GM12878 (cell line): ENCODE data around the gene ARHGAP22. TPM values are rescaled to one million over a fixed set of nuclear protein-coding genes. Genes with fewer than 3 reads are reported as not detected.

Source experiments
- ATAC-seq: fragments of 200-7000 bp; cut with Tn5 transposase; 3 replicates; pipeline ENCODE4 v1.9.1; 2020; ENCODE audit warnings: mild to moderate bottlenecking, moderate library complexity
- BruUV-seq: library from RNA; stranded (reverse); fragments of 400-500 nt; replicated peaks from 2 replicates; lab custom pipeline; 2021; lab: Mats Ljungman, UMichigan
- CTCF ChIA-PET: fragments of 300-600 bp; sonication (Branson Sonifier 250); formaldehyde crosslinking; extraction: SDS; loops from one replicate; lab custom pipeline; 2021; ENCODE audit warnings: inconsistent platforms; lab: Yijun Ruan, JAX
- POLR2A ChIA-PET: fragments of 350-600 bp; formaldehyde crosslinking; extraction: SDS; loops from one replicate; lab custom pipeline; 2021; ENCODE audit warnings: inconsistent platforms; lab: Charles Lee
- RAD21 ChIA-PET: fragments of 300-600 bp; sonication (Branson Sonifier 250); formaldehyde crosslinking; loops from one replicate; lab custom pipeline; 2023; ENCODE audit warnings: antibody characterized with exemption; ENCODE audit not compliant: unreplicated experiment; lab: Charles Lee
- SMC1A ChIA-PET: fragments of 300-600 bp; sonication (Branson Sonifier 250); formaldehyde crosslinking; loops from one replicate; lab custom pipeline; 2023; ENCODE audit not compliant: unreplicated experiment, uncharacterized antibody; lab: Charles Lee
- DNase-seq: peaks from one replicate; pipeline ENCODE4 v3.0.0-alpha.2; 2011; ENCODE audit warnings: low read depth, low spot score
- FAIRE-seq: peaks from 3 replicates; lab custom pipeline; 2011; peaks lifted over from hg19 to GRCh38; lab: Jason Lieb, UNC
- H2AFZ ChIP-seq: 2 replicates; pipeline ENCODE4 v1.6.0; 2011; ENCODE audit warnings: low read depth, low read length, control low read depth; ENCODE audit not compliant: control insufficient read depth
- H3K27ac ChIP-seq: 2 replicates; pipeline ENCODE4 v1.5.1; 2011; ENCODE audit warnings: control low read depth; ENCODE audit not compliant: control insufficient read depth, insufficient read depth
- H3K27me3 ChIP-seq, 2 experiments: replicated peaks in 1 of 2; 2 replicates each; pipeline versions ENCODE4 v1.6.0 to v1.6.1; 2011; ENCODE audit warnings: low read length in 1 of 2; ENCODE audit not compliant: control insufficient read depth in 2 of 2, insufficient read depth in 2 of 2
- H3K36me3 ChIP-seq, 2 experiments: 2 replicates each; pipeline ENCODE4 v1.5.1; 2011; ENCODE audit warnings: low read length in 1 of 2; ENCODE audit not compliant: control insufficient read depth in 2 of 2, insufficient read depth in 2 of 2
- H3K4me1 ChIP-seq: 2 replicates; pipeline ENCODE4 v1.6.1; 2011; ENCODE audit warnings: mild to moderate bottlenecking, low read length, moderate library complexity, mixed read lengths; ENCODE audit not compliant: control insufficient read depth, insufficient read depth
- H3K4me2 ChIP-seq: 2 replicates; pipeline ENCODE4 v1.6.0; 2011; ENCODE audit warnings: control low read depth; ENCODE audit not compliant: control insufficient read depth, insufficient read depth
- H3K4me3 ChIP-seq: fragments of 200-600 bp; sonication (generic); 2 replicates; pipeline ENCODE4 v1.5.1; 2016
- H3K79me2 ChIP-seq: 2 replicates; pipeline ENCODE4 v1.6.0; 2011; ENCODE audit warnings: low read length; ENCODE audit not compliant: control insufficient read depth, insufficient read depth
- H3K9ac ChIP-seq: 2 replicates; pipeline ENCODE4 v1.8.0; 2011; ENCODE audit warnings: low read length, control low read depth, mixed read lengths; ENCODE audit not compliant: control insufficient read depth, insufficient read depth
- H3K9me3 ChIP-seq: replicated peaks from 3 replicates; pipeline ENCODE4 v1.5.1; 2011; ENCODE audit warnings: mild to moderate bottlenecking, low read length; ENCODE audit not compliant: control insufficient read depth, insufficient read depth
- H4K20me1 ChIP-seq: 2 replicates; pipeline ENCODE4 v1.6.0; 2011; ENCODE audit not compliant: control insufficient read depth, insufficient read depth
- CBX3 ChIP-seq: fragments of 200-600 bp; sonication (generic); IDR thresholded peaks from 2 replicates; pipeline ENCODE4 v1.6.1; 2016; ENCODE audit warnings: low read depth, borderline replicate concordance
- DPF2 ChIP-seq: fragments of 450-650 bp; IDR thresholded peaks from 2 replicates; pipeline ENCODE4 v1.6.1; 2017; ENCODE audit warnings: mild to moderate bottlenecking
- ETV6 ChIP-seq, 2 experiments: fragments of 450-650 bp in 1 of 2; IDR thresholded peaks in 1 of 2; conservative IDR thresholded peaks in 1 of 2; 2 replicates each; pipeline ENCODE4 v1.6.1; 2014; ENCODE audit warnings: antibody characterized with exemption in 1 of 2, borderline replicate concordance in 1 of 2, low read depth in 1 of 2, mild to moderate bottlenecking in 1 of 2, moderate library complexity in 1 of 2
- FOS ChIP-seq: IDR thresholded peaks from 3 replicates; pipeline ENCODE4 v1.6.1; 2011; ENCODE audit warnings: borderline replicate concordance; ENCODE audit not compliant: insufficient read length; ENCODE audit errors: extremely low read depth
- NFYB ChIP-seq: IDR thresholded peaks from 2 replicates; pipeline ENCODE4 v1.6.1; 2011; ENCODE audit warnings: low read depth, mild to moderate bottlenecking, low read length, improper control_type of control experiment, moderate library complexity; ENCODE audit not compliant: insufficient read depth
- PAX5 ChIP-seq: IDR thresholded peaks from 2 replicates; pipeline ENCODE4 v1.6.1; 2011; ENCODE audit warnings: low read depth, low read length, borderline replicate concordance
- POU2F2 ChIP-seq: IDR thresholded peaks from 3 replicates; pipeline ENCODE4 v1.6.1; 2011; ENCODE audit warnings: low read depth, mild to moderate bottlenecking, low read length, borderline replicate concordance
- RB1 ChIP-seq: fragments of 450-650 bp; formaldehyde crosslinking; IDR thresholded peaks from 2 replicates; pipeline ENCODE4 v1.6.1; 2017; ENCODE audit warnings: mild to moderate bottlenecking, borderline replicate concordance
- SPI1 ChIP-seq: IDR thresholded peaks from 2 replicates; pipeline ENCODE4 v1.6.1; 2011; ENCODE audit warnings: low read depth, mild to moderate bottlenecking, low read length, moderate library complexity, borderline replicate concordance; ENCODE audit not compliant: insufficient read depth
- STAT1 ChIP-seq: fragments of 450-650 bp; conservative IDR thresholded peaks from 2 replicates; pipeline ENCODE4 v1.6.1; 2014; ENCODE audit warnings: antibody characterized with exemption, mild to moderate bottlenecking
- STAT3 ChIP-seq: IDR thresholded peaks from 2 replicates; pipeline ENCODE4 v1.6.1; 2011; ENCODE audit warnings: low read depth, low read length, improper control_type of control experiment
- ZNF24 ChIP-seq: fragments of 450-650 bp; IDR thresholded peaks from 2 replicates; pipeline ENCODE4 v1.6.1; 2017; ENCODE audit warnings: antibody characterized with exemption, mild to moderate bottlenecking
- WGBS: methylation state at CpG from one replicate; pipeline ENCODE4 v1.1.6; 2016; ENCODE audit warnings: low lambda C conversion rate; ENCODE audit not compliant: insufficient replicate concordance, insufficient coverage; ENCODE audit errors: missing lambda C conversion rate; 5-methylcytosine and 5-hydroxymethylcytosine counted together
- in situ Hi-C: fragments of 300-500 bp; cut with MboI; formaldehyde crosslinking; loops from 9 replicates; pipeline ENCODE4 v1.14.3; 2018; ENCODE audit warnings: mixed read lengths
- intact Hi-C: fragments of 100-400 bp; cut with micrococcal nuclease; formaldehyde crosslinking; loops from one replicate; pipeline ENCODE4 v1.14.2; 2022; ENCODE audit not compliant: unreplicated experiment
- polyA plus RNA-seq, 11 experiments: library from polyadenylated mRNA; depleted of rRNA in 4 of 11; unstranded in 6 of 11; stranded (reverse) in 5 of 11; fragments of >200 nt; fragmentation: Nextera tagmentation in 4 of 11; fragmentation: Illumina TruSeq in 1 of 11; extraction: Ambion mirVana in 4 of 11; extraction: Trizol in 1 of 11; gene quantifications; 1 replicate in 1 of 11; 2 replicates in 10 of 11; pipeline versions ENCODE4 v1.2.1 to v1.2.3, GENCODE V29; 2011 to 2016; ENCODE audit warnings: inconsistent platforms in 2 of 11, missing spikeins in 2 of 11, low read depth in 1 of 11
- total RNA-seq, 4 experiments: library from RNA; depleted of rRNA in 3 of 4; stranded (reverse); fragments of >200 nt in 3 of 4; fragmentation: Illumina TruSeq in 1 of 4; extraction: Trizol in 1 of 4; gene quantifications; 2 replicates each; pipeline versions ENCODE4 v1.2.1 to v1.2.3, GENCODE V29; 2013 to 2021
- TF ChIP-seq, protein P1 (sequence below): fragments of 450-650 bp; IDR thresholded peaks from 2 replicates; pipeline ENCODE4 v1.6.1; 2016; ENCODE audit warnings: mild to moderate bottlenecking
- TF ChIP-seq, protein P2 (sequence below): IDR thresholded peaks from 2 replicates; pipeline ENCODE4 v1.6.1; 2012; ENCODE audit warnings: low read depth, low read length, improper control_type of control experiment
- TF ChIP-seq, protein P3 (sequence below): fragments of 450-650 bp; IDR thresholded peaks from 2 replicates; pipeline ENCODE4 v1.6.1; 2017; ENCODE audit warnings: mild to moderate bottlenecking
- TF ChIP-seq, protein P4 (sequence below): fragments of 450-650 bp; IDR thresholded peaks from 2 replicates; pipeline ENCODE4 v1.6.1; 2017; ENCODE audit warnings: antibody characterized with exemption, mild to moderate bottlenecking, moderate library complexity

The ARHGAP22 gene
- total and polyA plus RNA-seq, 10 of the 15 experiments (the other 5 are each of a cell fraction or from before 2014, with no cell fraction given): 0.07 to 0.61 (median 0.18) TPM; not detected in 5

DNA sequence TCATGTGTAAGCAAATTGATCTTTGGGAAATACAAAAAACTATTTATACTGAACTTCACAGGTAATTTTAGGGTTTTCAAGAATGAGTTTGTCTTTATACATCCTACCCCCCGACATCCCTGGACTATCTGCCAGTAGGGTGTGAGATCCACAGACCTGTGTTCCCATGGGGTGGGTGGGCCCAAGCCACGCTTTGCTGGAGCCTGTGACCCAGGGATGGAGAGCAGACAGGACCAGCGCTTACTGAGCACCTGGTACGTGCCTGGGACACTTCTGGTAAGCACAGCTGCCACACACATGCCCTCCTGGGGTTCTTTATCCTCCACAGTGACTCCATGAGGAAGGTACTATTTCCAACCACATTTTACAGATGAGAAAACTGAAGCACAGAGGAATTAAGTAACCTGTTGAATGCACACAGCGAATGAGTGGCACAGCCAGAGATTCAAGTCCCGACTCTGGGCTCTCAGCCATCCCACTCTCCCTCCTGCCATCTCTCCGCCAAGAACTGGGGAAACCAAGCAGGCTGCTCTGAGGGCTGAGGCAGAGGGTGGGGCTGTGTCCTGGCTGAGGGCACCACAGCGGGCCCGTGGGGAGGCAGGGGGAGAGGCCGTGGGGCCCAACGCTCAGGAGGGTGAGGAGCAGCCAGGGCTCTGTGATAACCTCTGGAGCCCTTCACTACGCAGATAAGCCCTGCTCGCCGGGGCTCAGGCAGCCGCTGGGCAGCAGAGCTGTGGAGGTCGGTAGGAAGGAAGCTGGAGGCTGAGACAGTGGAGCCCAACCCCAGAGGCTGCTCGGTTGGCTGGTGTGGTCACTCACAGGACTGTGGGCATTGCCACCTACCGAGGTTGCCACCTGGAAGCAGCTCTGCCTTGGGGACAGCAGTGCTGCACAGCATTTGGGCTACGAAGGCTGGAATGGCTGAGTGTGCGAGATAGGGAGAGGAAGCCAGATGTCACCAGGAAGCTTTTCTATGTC is 124.2 kb downstream of the ARHGAP22 start:
- ChIA-PET POLR2A (no interaction called here), SMC1A (interaction anchor here (1.1 kb wide), 1 partner anchor 10 kb away, joined by 4 read pairs; no protein-coding TSS in a partner anchor), CTCF (no interaction called here), RAD21 (no interaction called here)
- Histone ChIP-seq H3K9me3 (no peaks in the 10 kb centered on the region), H3K27ac (no peak overlapping the region), H2AFZ (no peak overlapping the region), H3K4me3 (no peak overlapping the region), H3K27me3 (no peaks in the 10 kb centered on the region; a peak in 2 of 4 replicates), H3K4me1 (no peaks in the 10 kb centered on the region), H3K79me2 (no peaks in the 10 kb centered on the region), H3K4me2 (no peak overlapping the region), H3K9ac (no peak overlapping the region), H4K20me1 (no peaks in the 10 kb centered on the region), H3K36me3 (no peaks in the 10 kb centered on the region)
- ATAC-seq: no peak
- FAIRE-seq: no peak
- no TSS peak for BruUV-seq
- intact Hi-C loops: loop anchor here (5.0 kb wide), 1 partner anchor 47 kb away; no protein-coding TSS in a partner anchor
- 20% methylated on average over 20 of the region's 20 CpGs for WGBS
- no peak for DNase-seq
- in situ Hi-C loops: no loop called here
- TF ChIP-seq ZNF24: no peak
- TF ChIP-seq NFYB: no peak
- no peak for TF ChIP-seq DPF2
- TF ChIP-seq, protein P1, sequence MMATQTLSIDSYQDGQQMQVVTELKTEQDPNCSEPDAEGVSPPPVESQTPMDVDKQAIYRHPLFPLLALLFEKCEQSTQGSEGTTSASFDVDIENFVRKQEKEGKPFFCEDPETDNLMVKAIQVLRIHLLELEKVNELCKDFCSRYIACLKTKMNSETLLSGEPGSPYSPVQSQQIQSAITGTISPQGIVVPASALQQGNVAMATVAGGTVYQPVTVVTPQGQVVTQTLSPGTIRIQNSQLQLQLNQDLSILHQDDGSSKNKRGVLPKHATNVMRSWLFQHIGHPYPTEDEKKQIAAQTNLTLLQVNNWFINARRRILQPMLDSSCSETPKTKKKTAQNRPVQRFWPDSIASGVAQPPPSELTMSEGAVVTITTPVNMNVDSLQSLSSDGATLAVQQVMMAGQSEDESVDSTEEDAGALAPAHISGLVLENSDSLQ: no peak
- TF ChIP-seq SPI1: no peak
- TF ChIP-seq POU2F2: no peak
- TF ChIP-seq ETV6 (conservative IDR thresholded peaks at IDR 0.05 in 1 of 2, IDR thresholded peaks at IDR 0.05 in 1 of 2; ENCODE audit: borderline replicate concordance in 1 of 2, low read depth in 1 of 2): no peak
- TF ChIP-seq, protein P2, sequence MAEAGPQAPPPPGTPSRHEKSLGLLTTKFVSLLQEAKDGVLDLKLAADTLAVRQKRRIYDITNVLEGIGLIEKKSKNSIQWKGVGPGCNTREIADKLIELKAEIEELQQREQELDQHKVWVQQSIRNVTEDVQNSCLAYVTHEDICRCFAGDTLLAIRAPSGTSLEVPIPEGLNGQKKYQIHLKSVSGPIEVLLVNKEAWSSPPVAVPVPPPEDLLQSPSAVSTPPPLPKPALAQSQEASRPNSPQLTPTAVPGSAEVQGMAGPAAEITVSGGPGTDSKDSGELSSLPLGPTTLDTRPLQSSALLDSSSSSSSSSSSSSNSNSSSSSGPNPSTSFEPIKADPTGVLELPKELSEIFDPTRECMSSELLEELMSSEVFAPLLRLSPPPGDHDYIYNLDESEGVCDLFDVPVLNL: no peak
- TF ChIP-seq STAT1: no peak
- no peak for TF ChIP-seq STAT3
- no peak for TF ChIP-seq FOS
- TF ChIP-seq, protein P3, sequence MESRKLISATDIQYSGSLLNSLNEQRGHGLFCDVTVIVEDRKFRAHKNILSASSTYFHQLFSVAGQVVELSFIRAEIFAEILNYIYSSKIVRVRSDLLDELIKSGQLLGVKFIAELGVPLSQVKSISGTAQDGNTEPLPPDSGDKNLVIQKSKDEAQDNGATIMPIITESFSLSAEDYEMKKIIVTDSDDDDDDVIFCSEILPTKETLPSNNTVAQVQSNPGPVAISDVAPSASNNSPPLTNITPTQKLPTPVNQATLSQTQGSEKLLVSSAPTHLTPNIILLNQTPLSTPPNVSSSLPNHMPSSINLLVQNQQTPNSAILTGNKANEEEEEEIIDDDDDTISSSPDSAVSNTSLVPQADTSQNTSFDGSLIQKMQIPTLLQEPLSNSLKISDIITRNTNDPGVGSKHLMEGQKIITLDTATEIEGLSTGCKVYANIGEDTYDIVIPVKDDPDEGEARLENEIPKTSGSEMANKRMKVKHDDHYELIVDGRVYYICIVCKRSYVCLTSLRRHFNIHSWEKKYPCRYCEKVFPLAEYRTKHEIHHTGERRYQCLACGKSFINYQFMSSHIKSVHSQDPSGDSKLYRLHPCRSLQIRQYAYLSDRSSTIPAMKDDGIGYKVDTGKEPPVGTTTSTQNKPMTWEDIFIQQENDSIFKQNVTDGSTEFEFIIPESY: no peak
- TF ChIP-seq PAX5: no peak
- no peak for TF ChIP-seq CBX3
- TF ChIP-seq, protein P4, sequence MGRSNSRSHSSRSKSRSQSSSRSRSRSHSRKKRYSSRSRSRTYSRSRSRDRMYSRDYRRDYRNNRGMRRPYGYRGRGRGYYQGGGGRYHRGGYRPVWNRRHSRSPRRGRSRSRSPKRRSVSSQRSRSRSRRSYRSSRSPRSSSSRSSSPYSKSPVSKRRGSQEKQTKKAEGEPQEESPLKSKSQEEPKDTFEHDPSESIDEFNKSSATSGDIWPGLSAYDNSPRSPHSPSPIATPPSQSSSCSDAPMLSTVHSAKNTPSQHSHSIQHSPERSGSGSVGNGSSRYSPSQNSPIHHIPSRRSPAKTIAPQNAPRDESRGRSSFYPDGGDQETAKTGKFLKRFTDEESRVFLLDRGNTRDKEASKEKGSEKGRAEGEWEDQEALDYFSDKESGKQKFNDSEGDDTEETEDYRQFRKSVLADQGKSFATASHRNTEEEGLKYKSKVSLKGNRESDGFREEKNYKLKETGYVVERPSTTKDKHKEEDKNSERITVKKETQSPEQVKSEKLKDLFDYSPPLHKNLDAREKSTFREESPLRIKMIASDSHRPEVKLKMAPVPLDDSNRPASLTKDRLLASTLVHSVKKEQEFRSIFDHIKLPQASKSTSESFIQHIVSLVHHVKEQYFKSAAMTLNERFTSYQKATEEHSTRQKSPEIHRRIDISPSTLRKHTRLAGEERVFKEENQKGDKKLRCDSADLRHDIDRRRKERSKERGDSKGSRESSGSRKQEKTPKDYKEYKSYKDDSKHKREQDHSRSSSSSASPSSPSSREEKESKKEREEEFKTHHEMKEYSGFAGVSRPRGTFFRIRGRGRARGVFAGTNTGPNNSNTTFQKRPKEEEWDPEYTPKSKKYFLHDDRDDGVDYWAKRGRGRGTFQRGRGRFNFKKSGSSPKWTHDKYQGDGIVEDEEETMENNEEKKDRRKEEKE: no peak
- TF ChIP-seq RB1: no peak
